ENCODE data around the gene SERPINA1. TPM values are rescaled to one million over a fixed set of nuclear protein-coding genes. Genes with fewer than 3 reads are reported as not detected.
"Not testable (repeated sequence)": the region's sequence is repeated elsewhere in the genome, so short reads cannot be mapped to it uniquely, and the experiment has no call there.

SERPINA1 gene
- polyA plus RNA-seq, 4 donors, result 70.7 to 106 (median 98.4) TPM

DNA sequence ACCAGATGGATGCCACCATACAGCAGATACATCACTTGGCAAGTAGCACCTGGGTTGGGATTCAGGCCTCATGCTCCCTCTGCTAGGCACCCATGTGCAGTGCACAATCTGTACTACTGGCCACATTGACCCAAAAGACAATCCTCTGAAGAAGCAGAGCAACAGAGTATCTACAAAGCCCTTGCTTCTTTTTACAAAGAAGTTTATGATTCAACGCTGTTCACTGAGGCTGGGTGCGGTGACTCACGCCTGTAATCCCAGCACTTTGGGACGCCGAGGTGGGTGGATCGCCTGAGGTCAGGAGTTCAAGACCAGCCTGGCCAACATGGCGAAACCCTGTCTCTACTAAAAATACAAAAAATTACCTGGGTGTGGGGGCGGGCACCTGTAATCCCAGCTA, 34.2 kb downstream of the SERPINA1 start:
- not testable (repeated sequence) for DNase-seq (ENCODE audit: low read depth in 4 of 4, low spot score in 3 of 4)

DNA sequence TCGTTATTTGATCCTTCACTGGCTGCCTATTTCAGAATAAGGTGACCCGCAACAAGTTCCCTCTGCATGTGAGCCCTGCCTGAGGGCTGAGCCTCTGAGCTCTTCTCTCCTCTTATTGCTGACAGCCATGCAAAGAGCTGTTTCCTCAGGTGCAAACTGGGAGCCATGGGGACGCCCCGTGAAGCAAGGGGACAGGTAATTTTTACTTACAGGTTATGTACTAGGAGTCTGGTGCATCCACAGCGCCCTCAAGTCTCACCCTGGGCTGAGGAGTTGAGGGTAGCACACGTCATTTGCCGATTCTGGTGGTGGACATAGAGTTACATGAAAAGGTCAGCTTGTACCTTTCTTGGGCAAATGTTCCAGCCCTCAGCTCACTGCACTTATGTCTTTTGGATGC, 39.1 kb downstream of the SERPINA1 start:
- DNase-seq (ENCODE audit: low read depth in 4 of 4, low spot score in 3 of 4), result no peak

DNA sequence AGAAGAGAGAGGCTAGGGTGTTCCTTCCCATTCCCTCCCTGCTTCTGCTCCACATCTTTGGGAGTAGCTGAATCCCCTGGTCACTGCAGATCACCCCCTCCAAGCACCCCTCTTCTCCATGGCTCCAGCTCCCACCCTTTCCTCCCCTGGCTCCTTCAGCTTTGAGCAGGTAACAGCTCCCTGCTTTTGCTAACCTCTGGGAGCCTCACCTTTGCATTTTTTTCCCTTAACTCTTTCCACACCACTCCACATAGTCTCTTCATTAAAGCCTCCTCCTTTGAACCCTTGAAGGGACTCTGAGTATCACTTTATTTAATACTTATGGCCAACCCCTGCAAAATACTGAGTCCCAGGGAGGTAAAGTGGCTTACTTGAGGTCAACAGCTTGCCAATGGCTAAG, 39.6 kb downstream of the SERPINA1 start:
- DNase-seq (ENCODE audit: low read depth in 4 of 4, low spot score in 3 of 4), result no peak

DNA sequence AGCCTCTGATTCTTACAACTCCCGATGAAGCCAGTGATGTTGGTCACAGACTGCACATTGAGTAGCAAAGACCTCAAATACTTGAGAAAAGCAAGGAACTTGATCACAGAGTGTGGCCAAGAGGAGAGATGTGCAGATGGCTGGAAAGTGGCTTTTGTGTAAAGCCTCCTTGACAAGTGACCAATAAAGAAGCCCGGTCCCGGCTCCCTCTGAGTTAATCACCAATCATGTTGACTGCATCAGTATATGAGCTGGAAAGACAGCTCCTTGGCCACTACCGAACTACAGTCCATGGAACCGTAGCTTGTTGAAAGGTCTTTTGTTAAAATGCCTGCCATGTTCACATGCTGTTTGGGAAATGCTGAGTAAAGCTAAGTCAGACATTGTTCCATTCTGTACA, 41.6 kb downstream of the SERPINA1 start:
- no peak for DNase-seq (ENCODE audit: low read depth in 4 of 4, low spot score in 3 of 4)

DNA sequence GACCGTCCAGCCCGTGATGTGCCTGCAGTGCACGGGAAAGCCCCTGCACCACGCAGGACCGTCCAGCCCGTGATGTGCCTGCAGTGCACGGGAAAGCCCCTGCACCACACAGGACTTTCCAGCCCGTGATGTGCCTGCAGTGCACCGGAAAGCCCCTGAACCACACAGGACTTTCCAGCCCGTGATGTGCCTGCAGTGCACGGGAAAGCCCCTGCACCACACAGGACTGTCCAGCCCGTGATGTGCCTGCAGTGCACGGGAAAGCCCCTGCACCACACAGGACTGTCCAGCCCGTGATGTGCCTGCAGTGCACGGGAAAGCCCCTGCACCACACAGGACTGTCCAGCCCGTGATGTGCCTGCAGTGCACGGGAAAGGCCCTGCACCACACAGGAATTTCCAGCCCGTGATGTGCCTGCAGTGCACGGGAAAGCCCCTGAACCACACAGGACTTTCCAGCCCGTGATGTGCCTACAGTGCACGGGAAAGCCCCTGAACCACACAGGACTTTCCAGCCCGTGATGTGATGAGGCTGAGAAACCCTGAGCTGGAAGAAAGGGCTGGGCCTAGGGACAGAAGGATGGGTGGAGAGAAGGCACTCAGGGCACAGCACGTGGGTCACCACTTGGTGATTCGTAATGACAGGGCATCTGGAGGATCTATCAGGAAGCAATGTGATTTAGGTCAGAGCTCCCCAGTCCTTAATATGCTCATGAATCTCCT, 42.2 kb downstream of the SERPINA1 start:
- not testable (repeated sequence) for DNase-seq (ENCODE audit: low read depth in 4 of 4, low spot score in 3 of 4)

DNA sequence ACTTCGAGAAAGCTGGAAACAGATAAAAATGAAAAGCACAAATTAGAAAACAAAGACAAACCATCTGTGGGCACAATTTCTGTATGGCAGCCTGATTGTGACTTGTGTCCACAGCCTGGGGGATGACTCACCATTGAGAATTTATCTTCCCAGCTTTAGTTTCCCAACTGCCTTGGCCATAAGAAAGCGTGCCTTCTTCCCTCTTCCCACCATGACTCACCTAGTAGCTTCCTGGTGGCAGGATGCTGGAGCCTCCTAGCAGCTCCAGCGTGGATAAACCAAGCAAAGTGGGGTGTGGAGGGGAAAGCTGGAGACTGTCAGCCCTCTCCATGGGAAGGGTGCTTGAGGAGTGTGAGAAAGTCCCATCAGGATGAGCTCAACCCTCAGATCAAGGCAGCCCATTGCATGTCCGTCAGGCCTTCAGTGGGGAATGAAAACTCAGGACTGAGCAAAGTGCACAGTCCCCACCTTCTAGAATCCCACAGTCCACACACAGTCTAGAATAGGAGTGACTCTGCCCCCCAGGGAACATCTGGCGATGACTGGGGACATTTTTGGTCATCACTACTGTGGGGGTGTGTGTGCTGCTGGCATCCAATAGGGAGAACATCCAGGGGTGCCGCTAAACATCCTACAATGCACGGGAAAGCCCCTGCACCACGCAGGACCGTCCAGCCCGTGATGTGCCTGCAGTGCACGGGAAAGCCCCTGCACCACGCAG, 42.9 kb downstream of the SERPINA1 start:
- no peak for DNase-seq (ENCODE audit: low read depth in 4 of 4, low spot score in 3 of 4)

DNA sequence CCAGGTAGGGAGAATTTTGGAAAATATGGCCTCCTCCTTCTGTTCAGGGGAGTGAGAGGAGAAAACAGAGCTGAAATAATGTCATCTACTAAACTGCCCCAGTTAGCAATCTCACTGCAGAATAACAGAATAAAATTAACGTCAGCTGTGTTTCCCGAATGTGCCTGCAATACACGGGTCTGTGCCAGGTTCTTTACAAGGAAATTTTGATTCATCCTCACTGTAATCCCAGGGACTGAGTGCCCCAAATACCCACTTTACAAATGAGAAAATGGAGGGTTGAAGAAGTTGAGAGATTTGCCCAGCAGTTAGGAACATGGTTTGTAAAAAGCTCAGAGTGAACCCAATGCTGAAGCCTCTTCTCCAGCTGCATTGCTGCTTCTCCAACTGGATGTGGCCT, 44.0 kb downstream of the SERPINA1 start:
- no peak for DNase-seq (ENCODE audit: low read depth in 4 of 4, low spot score in 3 of 4)

DNA sequence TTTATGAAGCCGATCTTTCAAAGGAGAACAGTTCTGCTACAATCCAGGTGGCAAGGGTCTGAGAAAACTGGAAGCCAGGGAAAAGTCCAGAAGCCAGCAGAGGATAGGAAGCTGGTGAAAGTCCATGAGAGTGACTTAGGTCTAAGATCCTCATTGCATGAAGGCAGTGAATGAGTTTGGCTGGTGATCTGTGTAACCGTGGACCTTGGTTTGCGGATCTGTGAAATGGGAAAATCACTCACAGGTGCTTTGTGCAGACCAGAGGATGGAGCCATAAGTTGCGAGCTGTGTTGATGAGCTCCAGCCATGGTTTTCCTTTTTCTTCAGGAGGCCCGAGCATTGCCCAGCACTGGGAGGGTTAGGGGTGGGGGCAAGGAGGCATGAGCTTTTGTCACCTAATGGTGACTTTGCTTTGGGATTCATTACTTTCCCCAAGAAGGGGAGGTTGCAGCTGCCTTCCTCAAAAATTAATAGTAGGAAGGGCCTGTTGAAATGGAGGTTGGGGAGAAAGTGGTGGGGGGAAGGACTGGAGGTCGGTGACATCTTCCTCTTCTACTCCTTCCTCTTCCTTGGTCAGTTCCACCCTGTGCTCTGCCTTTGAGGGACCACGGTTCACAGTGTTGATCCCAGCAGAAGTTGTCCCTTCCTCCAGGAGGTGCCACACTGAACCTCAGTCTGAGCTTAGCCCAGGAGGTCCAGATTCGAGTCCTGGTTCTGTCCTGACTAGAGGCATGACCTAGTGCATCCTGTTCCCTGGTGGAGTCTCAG, 45.0 kb downstream of the SERPINA1 start:
- DNase-seq (ENCODE audit: low read depth in 4 of 4, low spot score in 3 of 4), result no peak

DNA sequence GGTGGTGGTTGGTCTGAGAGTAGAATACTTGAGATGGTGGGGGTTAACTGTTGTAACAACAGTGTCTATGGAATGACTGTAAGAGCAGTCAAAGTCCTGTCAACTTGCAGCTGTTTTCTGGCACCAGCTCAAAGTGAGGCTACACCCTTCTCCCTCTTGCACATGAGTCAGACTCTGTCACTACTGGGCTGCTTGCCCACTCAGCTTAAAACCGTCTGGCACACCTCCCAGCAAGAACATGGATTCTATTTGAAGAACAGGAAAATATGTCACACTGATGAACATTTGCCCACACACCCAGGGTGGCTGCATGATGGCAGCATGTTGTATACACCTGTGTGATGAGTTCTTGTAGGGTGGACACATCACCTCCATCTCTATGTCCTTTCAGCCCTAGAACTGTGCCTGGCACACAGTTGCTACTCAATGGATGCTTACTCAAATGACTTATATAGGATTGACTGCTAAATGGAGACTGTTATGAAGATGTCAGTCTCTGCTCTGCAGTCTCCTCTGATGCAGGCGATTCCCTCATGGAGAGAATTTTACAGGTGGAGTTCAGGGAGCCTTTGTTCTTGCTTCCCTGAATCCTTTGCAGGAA, 46.0 kb downstream of the SERPINA1 start:
- DNase-seq (ENCODE audit: low read depth in 4 of 4, low spot score in 3 of 4), result peak in 1 of 4 donors; percentile 35

DNA sequence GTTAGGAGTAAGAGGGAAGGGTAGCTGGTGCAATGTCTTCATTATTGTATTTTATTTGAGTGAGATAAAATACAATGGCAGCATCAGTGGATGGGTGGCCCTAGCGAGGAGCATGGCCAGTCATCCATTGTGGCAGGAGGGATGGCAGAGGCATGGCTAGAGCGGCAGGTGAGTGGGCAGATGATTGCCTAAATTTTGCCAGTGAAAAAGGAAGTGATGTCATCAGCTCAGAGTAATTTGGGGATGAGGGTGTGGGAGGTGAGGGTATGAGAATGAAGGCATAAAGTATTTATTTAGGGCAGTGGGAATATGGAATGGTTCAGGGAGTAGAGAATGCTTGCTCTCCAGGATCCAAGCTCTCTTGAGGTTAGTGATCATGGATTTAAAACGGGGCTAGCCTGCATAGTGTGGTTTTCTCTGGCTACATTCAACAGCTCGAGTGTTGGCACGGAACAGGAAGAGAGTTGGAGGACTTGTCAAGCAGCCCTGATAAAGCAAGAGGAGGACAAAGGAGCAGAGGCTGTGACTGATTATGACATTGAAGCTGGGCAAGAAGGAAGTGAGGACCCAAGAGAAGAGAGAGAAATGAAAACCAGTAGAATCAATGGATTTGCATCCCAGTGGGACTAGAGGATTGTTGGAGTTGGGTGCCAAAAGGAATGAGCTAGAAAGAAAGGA, 46.6 kb downstream of the SERPINA1 start:
- no peak for DNase-seq (ENCODE audit: low read depth in 4 of 4, low spot score in 3 of 4)

DNA sequence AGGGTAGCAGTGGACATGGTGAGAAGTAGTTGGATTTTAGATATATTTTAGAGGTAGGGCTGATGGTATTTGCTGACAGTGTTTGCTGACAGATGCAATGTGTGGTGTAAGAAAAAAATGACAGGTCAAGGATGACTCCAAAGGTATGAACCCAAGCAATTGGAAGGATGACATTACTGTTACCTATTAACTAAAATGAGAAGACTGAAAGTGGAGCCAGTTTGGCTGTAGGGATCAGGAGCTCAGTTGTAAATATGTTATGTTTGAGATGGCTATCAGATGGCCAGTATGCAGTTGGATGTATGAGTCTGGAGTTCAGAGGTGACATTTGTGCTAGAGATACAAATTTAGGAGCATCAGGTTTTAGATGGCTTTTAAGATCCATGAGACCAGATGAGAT, 47.9 kb downstream of the SERPINA1 start:
- no peak for DNase-seq (ENCODE audit: low read depth in 4 of 4, low spot score in 3 of 4)

DNA sequence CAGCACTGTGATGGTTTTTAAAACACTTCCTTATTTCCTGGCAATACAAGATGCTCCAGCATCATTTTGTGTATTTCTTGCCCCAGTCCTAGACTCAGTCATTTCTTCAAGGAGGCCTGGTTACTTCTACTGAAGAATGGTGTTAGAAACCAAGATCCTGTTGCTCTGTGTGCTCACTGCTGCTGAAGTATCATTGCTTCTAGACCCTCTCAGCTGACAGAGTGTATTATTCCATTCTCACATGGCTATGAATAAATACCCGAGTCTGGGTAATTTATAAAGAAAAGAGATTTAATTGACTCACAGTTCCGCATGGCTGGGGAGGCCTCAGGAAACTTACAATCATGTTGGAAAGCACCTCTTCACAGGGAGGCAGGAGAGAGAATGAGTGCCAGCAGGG, 50.4 kb downstream of the SERPINA1 start:
- DNase-seq (ENCODE audit: low read depth in 4 of 4, low spot score in 3 of 4), result no peak

DNA sequence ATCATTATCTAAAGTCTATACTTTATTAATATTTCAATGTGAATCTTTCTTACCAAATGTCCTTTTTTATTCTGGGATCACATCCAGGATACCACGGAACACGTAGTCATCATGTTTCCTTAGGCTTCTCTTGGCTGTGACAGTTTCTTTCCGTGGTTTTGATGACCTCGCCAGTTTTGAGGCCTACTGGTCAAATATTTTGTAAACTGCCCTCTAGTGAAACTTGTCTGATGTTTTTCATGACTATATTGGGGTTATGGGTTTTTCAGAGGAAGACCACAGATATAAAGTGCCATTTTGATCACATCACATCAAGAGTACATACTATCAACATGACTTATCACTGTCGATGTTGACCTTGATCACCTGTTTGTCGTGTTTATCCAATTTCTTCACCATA, 51.1 kb downstream of the SERPINA1 start:
- DNase-seq (ENCODE audit: low read depth in 4 of 4, low spot score in 3 of 4), result no peak

DNA sequence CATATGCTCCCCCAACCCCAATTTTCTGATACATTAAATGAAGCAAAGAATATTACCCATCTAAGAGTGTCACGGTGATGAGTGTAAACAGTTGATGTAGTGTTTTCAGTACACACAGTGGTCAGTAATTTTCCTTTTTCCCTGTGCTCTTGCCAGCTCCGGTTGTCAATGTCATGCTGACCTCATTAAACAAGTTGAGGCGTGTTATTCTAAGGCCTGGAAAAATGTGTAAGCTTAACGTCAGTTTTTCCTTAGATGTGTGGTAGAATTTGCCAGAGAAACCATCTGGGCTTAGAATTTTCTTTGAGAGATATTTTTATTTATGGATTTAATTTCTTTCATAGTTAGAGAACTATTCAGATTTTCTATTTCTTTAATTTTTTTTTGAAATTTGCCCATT, 53.5 kb downstream of the SERPINA1 start:
- DNase-seq (ENCODE audit: low read depth in 4 of 4, low spot score in 3 of 4), result no peak

DNA sequence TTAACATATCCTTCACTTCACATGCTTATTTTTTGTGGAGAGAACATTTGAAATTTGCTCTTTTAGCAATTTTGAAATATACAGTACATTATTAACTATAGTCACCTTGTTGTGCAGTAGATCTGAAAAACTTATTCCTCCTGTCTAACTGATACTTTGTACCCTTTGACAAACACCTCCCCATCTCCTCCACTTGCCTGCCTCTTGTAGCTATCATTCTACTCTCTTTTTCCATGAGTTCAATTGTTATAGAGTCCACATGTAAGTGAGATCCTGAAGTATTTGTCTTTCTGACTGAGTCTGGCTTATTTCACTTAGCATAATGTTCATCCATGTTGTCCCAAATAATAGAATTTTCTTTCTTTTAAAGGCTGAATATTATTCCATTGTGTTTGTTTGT, 55.8 kb downstream of the SERPINA1 start:
- no peak for DNase-seq (ENCODE audit: low read depth in 4 of 4, low spot score in 3 of 4)

DNA sequence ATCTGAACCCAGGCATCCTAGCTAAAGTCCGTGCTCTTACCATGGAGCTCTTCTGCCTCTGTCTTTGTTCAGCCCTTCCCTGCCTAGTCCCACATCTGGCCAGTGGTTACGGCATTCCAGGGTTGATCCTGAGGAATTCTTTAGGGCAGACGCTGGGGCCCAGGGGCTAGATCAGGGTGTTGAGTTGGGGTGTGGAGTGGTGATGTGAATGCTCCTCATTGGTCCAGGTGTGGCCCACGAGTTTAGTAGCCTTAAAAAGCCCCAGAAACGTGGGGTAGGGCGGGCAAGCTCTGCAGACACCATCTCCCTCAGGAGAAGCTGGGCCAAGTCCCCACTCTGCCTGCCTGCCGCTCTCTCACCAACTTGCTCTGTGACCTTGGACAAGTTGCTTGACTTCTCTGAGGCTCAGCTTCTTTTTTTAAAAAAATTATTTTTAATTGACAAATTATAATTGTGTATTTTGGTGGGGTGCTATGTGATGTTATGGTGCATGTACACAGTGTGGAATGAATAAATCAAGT, 56.3 kb downstream of the SERPINA1 start:
- DNase-seq (ENCODE audit: low read depth in 4 of 4, low spot score in 3 of 4), result no peak

DNA sequence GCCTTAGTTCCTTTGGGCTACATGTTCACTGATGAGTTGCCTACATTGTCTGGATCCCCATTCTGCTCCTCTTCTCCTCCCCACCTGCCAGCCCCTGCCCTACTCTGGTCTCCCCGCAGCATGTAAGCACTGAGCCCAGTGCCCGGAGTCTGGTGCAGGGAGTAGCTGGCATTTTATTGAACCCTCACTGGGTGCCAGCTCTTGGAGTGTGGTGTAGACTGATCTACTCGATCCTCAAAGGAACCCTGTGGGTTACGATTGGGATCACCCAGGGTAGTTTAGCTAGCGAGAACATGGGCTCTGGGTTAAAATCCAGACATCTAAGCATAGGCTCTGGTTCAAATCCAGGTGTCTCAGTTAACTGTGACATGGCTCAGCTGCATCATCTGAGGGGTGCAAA, 56.9 kb downstream of the SERPINA1 start:
- DNase-seq (ENCODE audit: low read depth in 4 of 4, low spot score in 3 of 4), result no peak

DNA sequence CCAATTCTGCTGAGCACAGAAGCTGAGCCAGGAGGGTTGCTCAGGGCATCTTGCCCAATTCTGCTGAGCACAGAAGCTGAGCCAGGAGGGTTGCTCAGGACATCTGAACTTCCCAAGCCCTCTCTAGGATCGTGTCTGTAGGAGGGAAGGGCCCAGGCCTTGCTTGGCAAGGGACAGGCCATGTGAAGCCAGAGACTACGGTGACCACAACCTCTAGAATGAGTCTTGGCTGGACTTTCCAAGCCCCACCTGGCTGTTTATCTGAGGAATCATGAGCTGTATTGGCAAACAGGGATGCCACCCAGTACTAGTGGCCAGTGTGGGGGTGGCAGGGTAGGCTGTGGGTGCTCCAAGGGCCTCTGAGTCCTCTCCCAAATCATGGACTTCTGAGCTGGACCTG, 57.5 kb downstream of the SERPINA1 start:
- no peak for DNase-seq (ENCODE audit: low read depth in 4 of 4, low spot score in 3 of 4)

DNA sequence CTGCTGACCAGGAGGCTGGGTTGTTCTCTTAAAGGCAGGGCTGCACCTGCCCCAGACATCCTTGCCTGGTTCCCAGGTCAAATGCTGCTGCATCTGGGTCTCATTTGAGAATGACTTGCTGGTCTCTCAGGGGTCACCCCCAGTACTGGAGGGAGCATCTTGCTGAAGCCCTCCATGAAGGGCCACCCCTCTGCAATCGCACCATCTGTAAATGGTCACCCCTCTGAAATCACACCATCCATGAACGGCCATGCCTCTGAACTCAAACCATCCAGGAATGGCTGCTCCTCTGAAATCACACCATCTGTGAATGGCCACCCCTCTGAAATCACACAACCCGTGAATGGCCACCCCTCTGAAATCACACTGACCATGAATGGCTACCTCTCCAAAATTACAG, 58.0 kb downstream of the SERPINA1 start:
- no peak for DNase-seq (ENCODE audit: low read depth in 4 of 4, low spot score in 3 of 4)

DNA sequence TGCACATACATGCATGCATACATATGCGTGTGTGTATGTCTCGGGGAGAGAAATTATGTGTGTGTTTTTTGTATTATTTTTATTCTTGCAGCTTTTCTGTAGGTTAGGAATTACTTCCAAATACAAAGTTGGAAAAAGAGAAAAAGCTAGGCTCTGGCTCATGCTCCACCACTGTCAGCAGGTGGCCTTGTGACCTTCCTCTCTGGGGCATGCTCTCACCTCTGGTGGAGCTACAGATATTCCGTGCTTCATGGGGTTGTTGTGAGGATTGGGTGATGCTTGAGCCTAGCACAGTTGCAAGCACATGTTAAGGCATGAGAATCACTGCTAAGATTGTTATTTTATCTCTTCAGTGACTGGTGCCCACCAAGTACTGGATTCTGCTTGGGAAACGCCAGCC, 58.5 kb downstream of the SERPINA1 start:
- DNase-seq (ENCODE audit: low read depth in 4 of 4, low spot score in 3 of 4), result no peak
